HG02884 (cell line): ENCODE data around the gene NPIPB9.

Source experiments
- ATAC-seq: cut with Tn5 transposase; IDR thresholded peaks from one replicate; pipeline ENCODE4 v1.9.1; 2021; ENCODE audit warnings: mild to moderate bottlenecking, moderate library complexity; ENCODE audit not compliant: unreplicated experiment

NPIPB9 gene

DNA sequence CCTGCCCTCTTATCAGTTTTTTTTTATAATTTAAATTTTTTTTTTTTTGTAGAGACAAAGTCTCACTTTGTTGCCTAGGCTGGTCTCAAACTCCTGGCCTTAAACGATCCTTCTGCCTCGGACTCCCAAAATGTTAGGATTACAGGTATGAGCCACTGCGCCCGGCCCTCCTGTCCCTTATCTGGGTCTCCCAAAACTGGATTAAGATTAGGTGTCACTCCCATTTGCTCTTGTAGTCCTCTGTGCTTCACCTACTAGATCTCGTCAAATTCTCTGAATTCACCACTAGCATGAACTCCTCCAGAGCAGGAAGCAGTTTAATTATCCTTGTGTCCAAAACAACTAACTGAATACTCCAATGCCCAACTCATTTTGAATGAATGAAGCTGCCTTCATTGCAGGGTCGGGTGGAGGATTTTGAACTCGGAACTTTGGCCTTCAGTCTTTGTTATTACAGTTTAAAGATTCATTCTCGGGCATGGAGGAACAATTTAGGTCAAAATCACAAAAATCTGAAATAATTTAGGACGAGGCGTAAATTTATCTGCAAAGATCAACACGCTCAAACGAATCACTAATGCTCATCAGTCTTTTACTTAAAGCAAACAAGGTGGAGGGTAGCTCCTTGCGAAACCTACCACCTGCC lies 70.4 kb downstream of the NPIPB9 start:
- no peak for ATAC-seq
